ENCODE results near the gene ZBTB8A.
"Not testable (repeated sequence)": the region's sequence is repeated elsewhere in the genome, so short reads cannot be mapped to it uniquely, and the experiment has no call there.

The ZBTB8A gene

GRCh38 chr1:32539584-32540571 is 651 bp downstream of the ZBTB8A start:
- DNase-seq = no peak

- no peak for DNase-seq
Measured at GRCh38 chr1:32540605-32541004, 1.4 kb downstream of the ZBTB8A start.

DNA sequence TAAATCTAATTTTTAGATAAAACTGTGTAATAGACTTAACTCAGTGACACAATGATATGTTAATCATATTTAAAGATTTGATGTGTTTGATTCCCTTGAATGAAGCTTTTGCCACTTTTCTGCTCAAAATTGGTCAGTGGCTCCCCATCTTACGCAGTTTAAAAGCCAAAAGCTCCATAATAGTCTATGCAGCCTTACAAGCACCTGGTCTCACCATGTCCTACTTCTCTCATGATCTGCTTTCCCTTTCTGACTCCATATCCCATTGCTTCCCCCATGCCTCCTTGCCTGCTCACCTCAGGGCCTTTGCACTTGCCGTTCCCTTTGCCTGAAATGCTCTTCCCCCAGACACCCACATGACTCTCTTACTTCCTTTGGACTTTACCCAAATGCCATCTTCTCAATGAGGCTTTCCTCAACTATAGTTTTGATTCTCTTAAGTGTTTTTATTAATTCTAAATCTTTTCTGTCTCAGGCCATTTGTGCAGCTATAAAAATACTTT is 1.9 kb downstream of the ZBTB8A start:
- DNase-seq = no peak

GRCh38 chr1:32546611-32547010 is 7.4 kb downstream of the ZBTB8A start:
- no peak for DNase-seq

DNA sequence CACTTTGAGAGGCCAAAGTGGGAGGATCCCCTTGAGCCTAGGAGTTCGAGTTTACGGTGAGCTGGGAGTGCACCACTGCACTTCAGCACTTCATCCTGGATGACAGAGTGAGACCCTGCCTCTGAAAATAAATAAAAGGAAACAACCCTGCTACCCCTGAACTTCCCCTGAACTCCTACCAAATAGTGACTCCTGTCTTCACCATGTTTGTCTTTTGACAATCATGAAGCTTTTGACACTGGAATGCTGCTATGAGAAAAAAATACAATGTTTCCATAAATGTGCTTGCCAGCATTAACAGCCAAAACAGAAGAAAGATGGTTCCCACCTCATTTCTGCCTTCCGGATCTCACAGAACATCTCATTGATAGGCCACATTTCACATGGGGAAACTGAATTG is 10.4 kb downstream of the ZBTB8A start:
- DNase-seq = no peak

- no peak for DNase-seq
Measured at GRCh38 chr1:32554288-32554687, 15.1 kb downstream of the ZBTB8A start.

DNA sequence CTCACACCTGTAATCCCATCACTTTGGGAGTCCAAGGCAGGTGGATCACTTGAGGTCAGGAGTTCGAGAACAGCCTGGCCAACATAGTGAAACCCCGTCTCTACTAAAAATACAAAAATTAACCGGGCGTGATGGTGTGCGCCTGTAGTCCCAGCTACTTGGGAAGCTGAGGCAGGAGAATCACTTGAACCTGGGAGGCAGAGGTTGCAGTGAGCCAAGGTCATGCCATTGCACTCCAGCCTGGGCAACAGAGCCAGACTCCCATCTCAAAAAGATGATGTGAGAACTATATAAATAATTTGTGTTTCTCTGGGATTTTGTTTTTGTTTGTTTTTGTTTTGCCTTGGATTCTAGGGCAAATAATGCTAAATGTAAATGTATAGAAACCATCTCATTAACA is 17.8 kb downstream of the ZBTB8A start:
- not testable (repeated sequence) for DNase-seq

DNA sequence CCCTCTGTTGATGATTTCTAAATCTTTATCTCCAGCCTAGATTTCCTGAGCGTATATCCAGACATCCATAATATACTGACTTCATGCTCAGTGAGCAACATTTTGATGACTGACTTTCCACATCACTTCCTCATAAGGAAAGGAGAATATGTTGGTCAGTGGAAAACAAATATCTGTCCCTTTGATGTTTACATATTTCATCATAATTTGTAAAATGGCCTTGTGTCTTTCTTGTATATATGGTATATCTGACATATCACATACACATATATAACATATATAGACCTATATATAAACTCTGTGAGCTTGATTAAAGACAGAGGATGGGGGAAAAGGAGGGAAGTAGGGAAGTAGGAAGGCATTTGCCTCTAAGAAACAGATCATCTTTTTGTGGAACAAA is 18.6 kb downstream of the ZBTB8A start:
- no peak for DNase-seq

GRCh38 chr1:32568929-32569328 is 29.7 kb downstream of the ZBTB8A start:
- no peak for DNase-seq

DNA sequence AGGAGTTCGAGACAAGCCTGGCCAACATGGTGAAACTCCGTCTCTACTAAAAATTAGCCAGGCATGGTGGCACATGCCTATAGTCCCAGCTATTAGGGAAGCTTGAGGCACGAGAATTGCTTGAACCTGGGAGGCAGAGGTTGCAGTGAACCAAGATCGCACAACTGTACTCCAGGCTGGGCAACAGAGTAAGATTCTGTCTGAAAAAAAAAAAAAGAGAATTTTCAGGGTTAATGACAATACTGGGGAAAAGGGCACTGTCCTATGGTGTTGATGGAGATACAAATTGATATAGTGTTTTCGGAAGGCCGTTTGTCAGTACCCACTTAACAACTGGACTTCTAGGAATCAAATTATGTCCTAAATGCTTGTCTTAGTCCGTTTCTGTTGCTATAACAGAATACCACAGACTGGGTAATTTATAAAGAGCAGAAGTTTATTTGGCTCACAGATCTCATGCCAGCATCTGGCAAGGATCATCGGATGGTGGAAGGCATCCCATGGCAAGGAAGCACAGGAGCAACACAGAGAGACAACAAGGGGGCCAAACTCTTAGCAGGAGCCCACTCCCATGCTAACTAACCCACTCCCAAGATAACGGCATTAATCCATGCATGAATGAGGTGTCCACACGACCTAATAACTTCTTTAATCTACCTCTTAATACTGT is 41.3 kb downstream of the ZBTB8A start:
- no peak for DNase-seq

DNA sequence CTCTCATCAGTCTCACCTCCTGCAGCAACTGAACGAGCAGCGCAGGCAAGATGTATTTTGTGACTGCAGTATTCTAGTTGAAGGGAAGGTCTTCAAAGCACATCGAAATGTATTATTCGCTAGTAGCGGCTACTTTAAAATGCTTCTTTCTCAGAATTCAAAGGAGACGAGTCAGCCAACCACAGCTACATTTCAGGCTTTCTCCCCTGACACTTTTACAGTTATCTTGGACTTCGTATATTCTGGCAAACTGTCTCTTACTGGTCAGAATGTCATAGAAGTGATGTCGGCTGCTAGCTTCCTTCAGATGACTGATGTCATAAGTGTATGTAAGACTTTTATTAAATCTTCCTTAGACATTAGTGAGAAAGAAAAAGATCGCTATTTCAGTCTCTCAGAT is 53.7 kb downstream of the ZBTB8A start:
- no peak for DNase-seq

- no peak for DNase-seq
Measured at GRCh38 chr1:32600034-32600433, 60.8 kb downstream of the ZBTB8A start.

DNA sequence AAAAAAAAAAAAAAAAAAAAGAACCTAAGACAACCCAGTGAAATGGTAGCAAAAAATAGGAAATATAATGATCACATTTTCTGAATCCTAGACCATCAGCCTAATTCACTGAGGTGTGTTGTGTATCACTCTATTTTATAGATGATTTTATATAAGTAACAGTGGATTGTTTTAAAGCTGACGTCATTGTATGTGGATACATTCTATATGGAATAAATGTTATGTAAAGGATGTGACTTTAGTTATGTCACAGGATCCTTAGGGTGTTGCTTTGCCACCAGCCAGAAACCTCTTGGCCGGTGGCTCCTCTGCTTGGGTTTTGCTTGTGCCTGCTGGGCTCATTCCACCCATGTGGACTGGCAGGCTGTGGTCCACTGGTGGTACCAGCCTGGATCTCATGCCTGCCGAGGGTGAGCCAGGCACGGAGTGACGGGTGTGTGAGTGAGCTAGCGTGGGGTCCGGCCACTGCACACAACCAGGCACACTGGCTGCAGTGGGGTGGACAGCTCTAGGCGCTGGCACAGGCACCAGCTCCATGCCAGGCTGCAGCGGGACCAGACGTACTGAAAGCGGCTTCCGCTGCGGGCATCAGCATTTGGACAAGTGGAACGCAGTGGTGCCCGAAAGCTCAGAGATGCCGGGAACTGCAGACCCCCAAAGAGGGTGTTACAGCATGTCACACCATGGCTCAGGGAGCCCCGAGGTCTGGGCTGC is 66.6 kb downstream of the ZBTB8A start:
- DNase-seq = no peak

DNA sequence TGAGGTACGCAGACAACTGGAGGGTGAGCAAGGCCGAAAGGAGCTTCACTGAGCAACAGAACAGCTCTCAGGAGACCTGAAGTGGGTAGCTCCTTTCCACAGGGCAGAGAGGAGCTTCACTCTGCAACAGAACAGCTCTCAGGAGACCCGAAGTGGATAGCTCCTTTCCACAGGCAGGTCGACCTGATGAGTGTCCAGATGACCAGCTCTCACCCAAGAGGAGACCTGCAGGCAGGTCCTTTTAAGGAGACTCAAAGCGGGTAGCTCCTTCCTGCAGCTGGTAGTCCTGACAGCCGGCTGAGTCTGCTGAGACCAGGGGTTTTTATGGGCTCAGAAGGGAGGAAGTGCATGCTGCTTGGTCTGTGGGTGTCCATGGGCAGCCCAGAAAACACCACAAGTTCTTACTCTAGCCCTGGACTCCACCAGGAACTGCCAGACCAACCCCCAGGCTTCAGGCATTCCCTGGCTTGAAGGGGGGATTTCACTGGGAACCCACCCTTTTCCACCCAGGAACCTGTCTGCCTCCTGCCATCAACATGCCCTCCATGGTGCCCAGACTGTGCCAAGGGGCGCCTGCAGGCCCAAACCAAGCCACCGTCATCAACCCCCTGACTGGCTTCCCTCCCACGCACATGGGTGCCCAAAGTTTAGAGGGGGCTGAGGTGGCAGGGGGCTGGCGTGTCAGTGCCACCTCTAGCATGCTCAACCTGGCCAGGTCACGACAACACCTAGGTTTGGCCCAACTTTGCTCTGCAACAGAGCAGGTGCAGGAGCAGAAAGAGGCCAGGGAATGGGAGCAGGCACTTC is 67.5 kb downstream of the ZBTB8A start:
- DNase-seq = no peak

DNA sequence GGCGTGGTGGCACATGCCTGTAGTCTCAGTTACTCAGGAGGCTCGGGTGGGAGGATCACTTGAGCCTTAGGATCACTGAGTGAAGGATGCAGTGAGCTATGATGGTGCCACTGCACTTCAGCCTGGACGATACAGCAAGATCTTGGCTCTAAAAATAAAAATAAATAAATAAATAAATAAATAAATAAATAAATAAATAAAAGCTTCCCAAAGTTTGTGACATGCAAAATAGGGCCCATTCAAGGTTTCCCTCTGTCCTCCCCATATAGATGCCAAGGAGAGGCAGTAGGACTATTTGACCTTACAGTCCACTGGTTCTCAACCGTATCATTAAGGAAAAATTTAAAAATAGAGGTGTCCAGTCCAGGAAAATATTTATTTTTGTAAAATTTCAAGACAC is 70.0 kb downstream of the ZBTB8A start:
- DNase-seq = no peak

DNA sequence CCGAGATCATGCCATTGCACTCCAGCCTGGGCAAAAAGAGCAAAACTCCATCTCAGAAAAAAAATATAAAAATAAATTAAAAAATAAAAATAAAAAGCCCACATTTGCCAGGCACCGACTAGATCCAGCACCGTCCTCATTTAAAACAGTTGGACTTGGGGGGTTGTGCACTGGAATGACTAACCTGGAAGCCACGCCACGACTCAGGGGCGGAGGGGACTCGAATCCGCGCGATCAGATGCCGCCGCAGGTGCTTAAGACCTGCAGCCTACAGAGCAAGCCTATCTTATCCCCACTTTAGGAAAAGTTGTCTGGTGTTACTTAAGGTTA is 72.6 kb downstream of the ZBTB8A start:
- no peak for DNase-seq

DNA sequence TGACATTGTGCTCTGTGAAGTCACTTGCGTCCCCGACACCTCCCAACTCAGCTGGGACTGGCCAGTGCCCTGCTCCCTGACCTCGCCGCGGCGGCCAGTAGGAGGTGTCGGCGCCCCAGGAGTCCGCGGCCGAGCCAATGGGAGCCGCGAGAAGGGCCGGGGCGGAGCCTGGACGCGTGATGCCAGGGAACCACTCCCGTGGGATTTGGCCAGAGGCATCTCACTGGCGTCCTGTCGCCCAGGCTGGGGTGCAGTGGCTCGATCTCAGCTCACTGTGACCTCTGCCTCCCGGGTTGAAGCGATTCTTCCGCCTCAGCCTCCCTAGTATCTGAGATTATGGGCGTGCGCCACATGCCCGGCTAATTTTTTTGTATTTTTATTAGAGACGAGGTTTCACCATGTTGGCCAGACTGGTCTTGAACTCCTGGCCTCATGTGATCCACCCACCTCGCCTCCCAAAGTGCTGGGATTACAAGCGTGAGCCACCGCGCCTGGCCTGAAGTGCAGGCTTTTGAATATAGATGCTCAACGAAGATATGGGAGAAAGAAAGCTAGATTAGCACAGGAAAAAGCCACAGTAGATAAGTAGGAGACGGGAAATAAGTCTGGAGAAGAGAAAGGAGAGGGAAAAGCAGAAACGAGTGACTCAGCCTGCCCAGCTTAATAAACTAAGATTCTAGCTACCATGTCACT is 73.1 kb downstream of the ZBTB8A start:
- no peak for DNase-seq

GRCh38 chr1:32613472-32613871 is 74.2 kb downstream of the ZBTB8A start:
- DNase-seq = no peak

GRCh38 chr1:32618673-32619221 is 79.5 kb downstream of the ZBTB8A start:
- DNase-seq = no peak

- DNase-seq = no peak
Measured at GRCh38 chr1:32619701-32620485, 80.7 kb downstream of the ZBTB8A start.

GRCh38 chr1:32622205-32622604 is 83.0 kb downstream of the ZBTB8A start:
- DNase-seq = no peak

Data from SIG-M5 (cell line).